Measurements from ENCODE around the gene HSPBP1. TPM values are rescaled to one million over a fixed set of nuclear protein-coding genes. Genes with fewer than 3 reads are reported as not detected.

Gene HSPBP1
- total and polyA plus RNA-seq, 2 of the 4 experiments (the other 2 are of a cell fraction), result 21.0 to 43.2 TPM

DNA sequence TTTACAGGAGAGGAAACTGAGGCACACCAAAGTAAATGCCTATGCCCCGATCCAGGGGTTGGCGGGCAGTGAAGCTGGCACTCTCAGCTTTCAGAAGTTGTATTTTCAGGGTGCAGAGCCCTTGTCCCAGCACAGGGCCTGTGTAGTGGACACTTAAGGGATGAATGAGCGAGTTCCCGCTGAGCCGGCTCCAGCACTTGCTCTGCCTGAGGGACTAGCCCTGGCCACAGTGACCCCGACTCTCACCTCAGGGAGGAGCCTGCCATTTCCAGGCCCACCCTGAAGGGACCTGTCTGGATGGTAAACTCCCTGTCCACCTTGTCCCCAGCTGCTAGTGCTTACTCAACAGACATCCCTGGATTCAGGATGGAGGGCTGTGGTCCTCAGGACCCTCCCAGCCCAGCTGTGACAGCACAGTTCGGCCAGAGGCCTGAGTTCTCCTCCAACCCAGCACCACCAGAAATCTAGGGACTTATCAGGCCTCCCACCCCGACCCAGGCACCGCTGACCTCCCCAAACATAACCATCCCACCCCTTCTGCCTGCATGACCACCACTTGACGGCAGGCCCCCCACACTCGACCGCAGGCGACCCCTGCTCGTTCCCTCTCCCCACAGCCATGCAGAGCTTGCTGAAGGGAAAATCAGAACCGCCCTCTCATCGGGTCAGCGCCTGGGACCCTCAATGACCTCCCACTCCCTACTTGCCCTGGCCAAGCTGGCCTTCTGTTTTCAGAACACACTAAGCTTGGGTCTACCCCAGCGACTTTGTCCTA is 29.5 kb downstream of the HSPBP1 start (continued):
- TF ChIP-seq RFX5 (IDR thresholded peaks at IDR 0.05; ENCODE audit: low read depth, low read length), result no peak

DNA sequence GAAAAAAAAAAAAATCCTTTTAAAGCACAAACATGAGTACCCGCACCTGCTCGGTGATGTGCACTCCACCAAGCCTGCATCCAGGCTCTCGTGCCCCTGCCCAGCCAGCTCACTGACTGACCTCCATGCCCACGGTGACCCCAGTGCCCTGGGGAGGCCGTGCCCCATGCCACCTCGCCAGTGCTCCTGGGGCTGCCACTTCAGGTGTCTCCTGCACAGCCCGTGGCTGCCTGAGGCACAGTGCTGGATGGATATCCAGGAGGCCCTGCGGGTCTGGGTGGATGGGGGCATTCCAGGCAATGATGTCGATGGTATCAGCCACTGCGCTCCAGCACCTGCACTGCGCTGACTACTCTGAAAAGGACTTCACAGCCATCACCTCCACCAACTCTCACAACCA is 30.1 kb downstream of the HSPBP1 start:
- peaks cover 87% of the 10 kb centered on the region for H4K20me1 ChIP-seq (ENCODE audit: insufficient read depth, low read length)
- H4K91ac ChIP-seq (ENCODE audit: insufficient read depth, low read depth, low read length), result no peak overlapping the region
- CTCF ChIA-PET, result no interaction called here
- H3K4me2 ChIP-seq (ENCODE audit: low read depth, low read length), result no peak overlapping the region
- no peak overlapping the region for H3K14ac ChIP-seq (replicated peaks; ENCODE audit: low read depth, low read length)
- no peak overlapping the region for H3K4me3 ChIP-seq (ENCODE audit: insufficient read depth, low read depth, low read length)
- peaks cover 12 to 89% of the 10 kb centered on the region in 2 experiments for H3K79me1 ChIP-seq (ENCODE audit: low read depth in 1 of 2, low read length in 2 of 2)
- peak overlapping the region; percentile 41 for H2AFZ ChIP-seq (replicated peaks; ENCODE audit: low read length, poor library complexity)
- H2AK9ac ChIP-seq (replicated peaks; ENCODE audit: low read depth, low read length, poor library complexity), result peak overlapping the region; percentile 37
- intact Hi-C loops (cut with micrococcal nuclease) (no loop called here), in situ Hi-C loops (cut with MboI; ENCODE audit: low sequenced_read_pairs) (no loop called here), dilution Hi-C loops (cut with HindIII; ENCODE audit: low sequenced_read_pairs, unreplicated experiment) (no loop called here)
- H3K18ac ChIP-seq (ENCODE audit: low read depth, low read length), result no peak overlapping the region
- H3K9me1 ChIP-seq (ENCODE audit: insufficient read depth, low read length), result peaks cover 23% of the 10 kb centered on the region
- H3K27me3 ChIP-seq (ENCODE audit: control insufficient read depth, insufficient read depth, low read length), result no peaks in the 10 kb centered on the region
- POLR2A ChIA-PET (ENCODE audit: unreplicated experiment), result no interaction called here
- no peak overlapping the region for H2BK15ac ChIP-seq (ENCODE audit: low read depth, low read length)
- H3K56ac ChIP-seq (ENCODE audit: extremely low read depth, insufficient read depth, low read length), result no peak overlapping the region
- H3K23ac ChIP-seq (ENCODE audit: low read depth, low read length), result no peak overlapping the region
- H3K36me3 ChIP-seq (ENCODE audit: control insufficient read depth, insufficient read depth, low read length), result peaks cover 17% of the 10 kb centered on the region
- ATAC-seq (ENCODE audit: low read depth) (no peak), DNase-seq (no peak)
- 93% methylated on average over 7 of the region's 11 CpGs; no CpG with 5 or more reads in 1 of the 2 experiments for WGBS, 2 experiments (ENCODE audit: extremely low coverage in 2 of 2, insufficient read length in 1 of 2)
- TF ChIP-seq NFE2L2 (IDR thresholded peaks at IDR 0.05; ENCODE audit: low read depth, low read length) (no peak), RAD21 (IDR thresholded peaks at IDR 0.05; ENCODE audit: low read length) (no peak), MXI1 (IDR thresholded peaks at IDR 0.05; ENCODE audit: borderline replicate concordance, low read depth, low read length) (no peak), BHLHE40 (IDR thresholded peaks at IDR 0.05; ENCODE audit: low read depth, low read length) (no peak), RCOR1 (IDR thresholded peaks at IDR 0.05; ENCODE audit: insufficient replicate concordance, low read length) (no peak), MAFK (IDR thresholded peaks at IDR 0.05; ENCODE audit: low read depth, low read length) (no peak), CHD1 (IDR thresholded peaks at IDR 0.05; ENCODE audit: low read depth, low read length) (no peak), POLR2A (IDR thresholded peaks at IDR 0.05; ENCODE audit: low read depth, low read length) (no peak)
- TF ChIP-seq, protein P1, sequence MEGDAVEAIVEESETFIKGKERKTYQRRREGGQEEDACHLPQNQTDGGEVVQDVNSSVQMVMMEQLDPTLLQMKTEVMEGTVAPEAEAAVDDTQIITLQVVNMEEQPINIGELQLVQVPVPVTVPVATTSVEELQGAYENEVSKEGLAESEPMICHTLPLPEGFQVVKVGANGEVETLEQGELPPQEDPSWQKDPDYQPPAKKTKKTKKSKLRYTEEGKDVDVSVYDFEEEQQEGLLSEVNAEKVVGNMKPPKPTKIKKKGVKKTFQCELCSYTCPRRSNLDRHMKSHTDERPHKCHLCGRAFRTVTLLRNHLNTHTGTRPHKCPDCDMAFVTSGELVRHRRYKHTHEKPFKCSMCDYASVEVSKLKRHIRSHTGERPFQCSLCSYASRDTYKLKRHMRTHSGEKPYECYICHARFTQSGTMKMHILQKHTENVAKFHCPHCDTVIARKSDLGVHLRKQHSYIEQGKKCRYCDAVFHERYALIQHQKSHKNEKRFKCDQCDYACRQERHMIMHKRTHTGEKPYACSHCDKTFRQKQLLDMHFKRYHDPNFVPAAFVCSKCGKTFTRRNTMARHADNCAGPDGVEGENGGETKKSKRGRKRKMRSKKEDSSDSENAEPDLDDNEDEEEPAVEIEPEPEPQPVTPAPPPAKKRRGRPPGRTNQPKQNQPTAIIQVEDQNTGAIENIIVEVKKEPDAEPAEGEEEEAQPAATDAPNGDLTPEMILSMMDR (conservative IDR thresholded peaks at IDR 0.05; ENCODE audit: low read depth, low read length), result no peak
- TF ChIP-seq, protein P2, sequence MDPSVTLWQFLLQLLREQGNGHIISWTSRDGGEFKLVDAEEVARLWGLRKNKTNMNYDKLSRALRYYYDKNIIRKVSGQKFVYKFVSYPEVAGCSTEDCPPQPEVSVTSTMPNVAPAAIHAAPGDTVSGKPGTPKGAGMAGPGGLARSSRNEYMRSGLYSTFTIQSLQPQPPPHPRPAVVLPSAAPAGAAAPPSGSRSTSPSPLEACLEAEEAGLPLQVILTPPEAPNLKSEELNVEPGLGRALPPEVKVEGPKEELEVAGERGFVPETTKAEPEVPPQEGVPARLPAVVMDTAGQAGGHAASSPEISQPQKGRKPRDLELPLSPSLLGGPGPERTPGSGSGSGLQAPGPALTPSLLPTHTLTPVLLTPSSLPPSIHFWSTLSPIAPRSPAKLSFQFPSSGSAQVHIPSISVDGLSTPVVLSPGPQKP (IDR thresholded peaks at IDR 0.05; ENCODE audit: borderline replicate concordance, low read depth, low read length), result no peak
- no peak overlapping the region for H4K5ac ChIP-seq (ENCODE audit: low read depth, low read length)
- no TSS peak for BruUV-seq (replicated peaks)
- no peak overlapping the region for H2BK20ac ChIP-seq (ENCODE audit: low read depth, low read length)
- no peak overlapping the region for H2AK5ac ChIP-seq (ENCODE audit: low read depth, low read length)
- no peak overlapping the region for H3K9ac ChIP-seq (ENCODE audit: low read depth, low read length)
- H3K4ac ChIP-seq (ENCODE audit: low read depth, low read length), result no peak overlapping the region
- no peak overlapping the region for H2BK5ac ChIP-seq (ENCODE audit: low read depth, low read length, poor library complexity, severe bottlenecking)
- H3K27ac ChIP-seq (ENCODE audit: insufficient read depth, low read length), result no peak overlapping the region
- H4K8ac ChIP-seq (ENCODE audit: low read depth in 2 of 2, low read length in 2 of 2), result no peak overlapping the region
- no peak overlapping the region for H2BK120ac ChIP-seq (ENCODE audit: low read depth, low read length)
- no peaks in the 10 kb centered on the region for H3K9me3 ChIP-seq (ENCODE audit: control insufficient read depth, insufficient read depth, low read length)
- 0 out of 2 replicates have a peak, but pooled peaks cover 1% of the 10 kb centered on the region for H3K4me1 ChIP-seq (ENCODE audit: control insufficient read depth, insufficient read depth, low read length)
